DOHH2 (cell line): ENCODE results near the gene IGSF5.

Experiments
- CTCF ChIP-seq: fragments of 200-600 bp; sonication (generic); IDR thresholded peaks from one replicate; pipeline ENCODE4 v1.5.1; 2014; ENCODE audit warnings: antibody characterized with exemption, mild to moderate bottlenecking, low read depth, low read length; ENCODE audit not compliant: poor library complexity, severe bottlenecking
- EZH2phosphoT487 ChIP-seq: fragments of 200-600 bp; sonication (generic); IDR thresholded peaks from 2 replicates; pipeline ENCODE4 v1.6.1; 2017; ENCODE audit warnings: borderline replicate concordance, mild to moderate bottlenecking, antibody characterized with exemption, low read length, moderate library complexity, mixed read lengths

GRCh38 chr21:39788383-39788782 is 43.4 kb downstream of the IGSF5 start:
- TF ChIP-seq CTCF (no peak), EZH2phosphoT487 (no peak)
